DOHH2 (cell line): ENCODE measurements around the gene CSF3.

Source experiments
- H3F3A ChIP-seq: fragments of 200-600 bp; sonication (generic), shearing (Covaris generic); 2 replicates; pipeline ENCODE4 v1.6.0; 2016; ENCODE audit warnings: antibody characterized with exemption, mild to moderate bottlenecking; ENCODE audit not compliant: control insufficient read depth, insufficient read depth
- H3K27ac ChIP-seq: fragments of 200-600 bp; sonication (generic); 2 replicates; pipeline ENCODE4 v1.5.1; 2014; ENCODE audit warnings: low read depth, mild to moderate bottlenecking, low read length, moderate library complexity
- H3K27me3 ChIP-seq: fragments of 200-600 bp; sonication (generic); 2 replicates; pipeline ENCODE4 v1.6.1; 2014; ENCODE audit warnings: mild to moderate bottlenecking, low read length, mixed read lengths; ENCODE audit not compliant: control insufficient read depth
- H3K36me3 ChIP-seq: fragments of 200-600 bp; sonication (generic); 2 replicates; pipeline ENCODE4 v1.6.1; 2014; ENCODE audit warnings: mild to moderate bottlenecking, low read length, moderate library complexity, mixed read lengths; ENCODE audit not compliant: control insufficient read depth
- H3K4me1 ChIP-seq: fragments of 200-600 bp; sonication (generic); 2 replicates; pipeline ENCODE4 v1.6.1; 2014; ENCODE audit warnings: mild to moderate bottlenecking, low read length, mixed read lengths; ENCODE audit not compliant: control insufficient read depth
- H3K4me2 ChIP-seq: fragments of 200-600 bp; sonication (generic); 2 replicates; pipeline ENCODE4 v1.6.0; 2014; ENCODE audit warnings: mild to moderate bottlenecking, low read length, moderate library complexity
- H3K4me3 ChIP-seq: fragments of 200-600 bp; sonication (generic); 2 replicates; pipeline ENCODE4 v1.5.1; 2014; ENCODE audit warnings: mild to moderate bottlenecking, low read length, mixed read lengths
- H3K79me2 ChIP-seq: fragments of 200-600 bp; sonication (generic); 2 replicates; pipeline ENCODE4 v1.6.1; 2014; ENCODE audit warnings: mild to moderate bottlenecking, low read length, mixed read lengths; ENCODE audit not compliant: control insufficient read depth
- H3K9me2 ChIP-seq: fragments of 200-600 bp; sonication (generic); replicated peaks from 2 replicates; pipeline ENCODE4 v1.6.1; 2014; ENCODE audit warnings: mild to moderate bottlenecking, low read length, mixed read lengths; ENCODE audit not compliant: control insufficient read depth
- H3K9me3 ChIP-seq: fragments of 200-600 bp; sonication (generic); 2 replicates; pipeline ENCODE4 v1.6.1; 2014; ENCODE audit warnings: antibody characterized with exemption, low read length, mixed read lengths; ENCODE audit not compliant: control insufficient read depth, insufficient read depth
- H4K20me1 ChIP-seq: fragments of 200-600 bp; sonication (generic); 2 replicates; pipeline ENCODE4 v1.6.0; 2014; ENCODE audit warnings: low read depth, mild to moderate bottlenecking, antibody characterized with exemption, low read length, moderate library complexity; ENCODE audit not compliant: control insufficient read depth, insufficient read depth
- EZH2phosphoT487 ChIP-seq: fragments of 200-600 bp; sonication (generic); IDR thresholded peaks from 2 replicates; pipeline ENCODE4 v1.6.1; 2017; ENCODE audit warnings: borderline replicate concordance, mild to moderate bottlenecking, antibody characterized with exemption, low read length, moderate library complexity, mixed read lengths
- TF ChIP-seq, protein P1 (sequence below): fragments of 200-600 bp; sonication (generic); IDR thresholded peaks from one replicate; pipeline ENCODE4 v1.5.1; 2014; ENCODE audit warnings: antibody characterized with exemption, mild to moderate bottlenecking, low read depth, low read length; ENCODE audit not compliant: poor library complexity, severe bottlenecking

Gene CSF3

DNA sequence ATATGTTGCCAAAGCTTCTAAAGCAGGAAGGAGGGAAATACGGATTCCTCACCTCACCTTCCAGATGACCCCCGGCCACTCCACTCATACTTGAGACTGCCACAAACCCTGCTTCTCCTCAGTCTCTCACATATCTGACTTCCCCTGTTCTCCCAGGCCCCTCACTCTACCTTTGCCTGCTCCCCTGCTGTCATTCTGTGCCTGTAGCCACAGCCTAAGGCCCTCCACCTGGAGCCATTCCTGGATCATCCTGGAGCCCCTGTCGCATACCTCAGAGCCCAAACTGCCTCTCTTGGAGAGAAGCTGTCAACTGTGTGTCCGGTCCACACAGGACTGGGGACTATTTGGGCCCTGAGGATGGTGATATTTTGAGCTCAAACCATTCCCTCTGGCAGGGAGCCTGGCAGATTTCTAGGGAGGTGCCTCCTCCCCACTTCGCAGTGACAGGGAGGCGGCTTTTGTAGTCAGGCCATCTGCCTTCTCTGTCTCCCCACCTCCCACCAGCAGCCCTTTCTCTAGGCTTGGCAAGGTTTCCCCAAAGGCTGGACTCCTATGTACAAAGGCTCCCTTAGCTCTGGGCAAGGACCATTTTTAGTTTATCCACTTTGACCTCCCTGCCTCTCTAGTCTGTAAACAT is 41.3 kb downstream of the CSF3 start:
- H3K36me3 ChIP-seq, result peaks cover 11% of the 10 kb centered on the region
- no peaks in the 10 kb centered on the region for H3F3A ChIP-seq
- no peaks in the 10 kb centered on the region for H4K20me1 ChIP-seq
- H3K9me2 ChIP-seq, result no peaks in the 10 kb centered on the region
- H3K27me3 ChIP-seq, result peaks cover 29% of the 10 kb centered on the region
- no peak overlapping the region for H3K4me3 ChIP-seq
- H3K4me1 ChIP-seq, result peaks cover 12% of the 10 kb centered on the region
- peaks cover 17% of the 10 kb centered on the region for H3K79me2 ChIP-seq
- no peaks in the 10 kb centered on the region for H3K9me3 ChIP-seq
- TF ChIP-seq, protein P1, sequence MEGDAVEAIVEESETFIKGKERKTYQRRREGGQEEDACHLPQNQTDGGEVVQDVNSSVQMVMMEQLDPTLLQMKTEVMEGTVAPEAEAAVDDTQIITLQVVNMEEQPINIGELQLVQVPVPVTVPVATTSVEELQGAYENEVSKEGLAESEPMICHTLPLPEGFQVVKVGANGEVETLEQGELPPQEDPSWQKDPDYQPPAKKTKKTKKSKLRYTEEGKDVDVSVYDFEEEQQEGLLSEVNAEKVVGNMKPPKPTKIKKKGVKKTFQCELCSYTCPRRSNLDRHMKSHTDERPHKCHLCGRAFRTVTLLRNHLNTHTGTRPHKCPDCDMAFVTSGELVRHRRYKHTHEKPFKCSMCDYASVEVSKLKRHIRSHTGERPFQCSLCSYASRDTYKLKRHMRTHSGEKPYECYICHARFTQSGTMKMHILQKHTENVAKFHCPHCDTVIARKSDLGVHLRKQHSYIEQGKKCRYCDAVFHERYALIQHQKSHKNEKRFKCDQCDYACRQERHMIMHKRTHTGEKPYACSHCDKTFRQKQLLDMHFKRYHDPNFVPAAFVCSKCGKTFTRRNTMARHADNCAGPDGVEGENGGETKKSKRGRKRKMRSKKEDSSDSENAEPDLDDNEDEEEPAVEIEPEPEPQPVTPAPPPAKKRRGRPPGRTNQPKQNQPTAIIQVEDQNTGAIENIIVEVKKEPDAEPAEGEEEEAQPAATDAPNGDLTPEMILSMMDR, result no peak
- TF ChIP-seq EZH2phosphoT487, result no peak
- no peak overlapping the region for H3K4me2 ChIP-seq
- no peak overlapping the region for H3K27ac ChIP-seq

DNA sequence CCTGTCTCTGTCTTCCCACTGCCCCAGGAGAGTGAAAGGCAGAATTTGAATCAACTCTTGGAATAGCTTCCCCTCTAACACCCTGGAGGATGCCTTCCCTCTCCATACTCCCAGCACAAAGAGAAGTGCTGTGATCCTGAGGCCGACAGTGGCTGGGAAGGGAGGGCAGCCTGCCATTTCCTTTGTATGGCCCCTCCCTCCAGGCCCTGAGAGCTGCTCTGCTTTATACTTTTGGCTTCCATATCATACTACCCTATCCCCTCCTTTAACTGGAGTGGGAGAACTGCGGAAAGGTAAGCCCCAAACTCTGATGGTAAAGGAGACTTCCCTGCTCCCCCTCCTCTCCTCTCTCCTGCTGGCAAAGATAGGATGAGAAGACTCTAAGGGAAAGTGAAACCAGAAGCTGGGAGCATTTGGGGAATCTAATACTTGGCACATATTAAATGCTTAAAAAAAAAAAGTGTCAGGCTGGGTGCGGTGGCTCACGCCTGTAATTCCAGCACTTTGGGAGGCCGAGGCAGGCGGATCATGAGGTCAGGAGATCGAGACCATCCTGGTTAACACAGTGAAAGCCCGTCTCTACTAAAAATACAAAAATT is 43.0 kb downstream of the CSF3 start:
- peaks cover 18% of the 10 kb centered on the region for H3K4me1 ChIP-seq
- no peaks in the 10 kb centered on the region for H3K9me3 ChIP-seq
- TF ChIP-seq EZH2phosphoT487, result no peak
- TF ChIP-seq, protein P1, result no peak
- no peaks in the 10 kb centered on the region for H3F3A ChIP-seq
- H3K79me2 ChIP-seq, result peaks cover 10% of the 10 kb centered on the region
- no peaks in the 10 kb centered on the region for H3K36me3 ChIP-seq
- no peaks in the 10 kb centered on the region for H4K20me1 ChIP-seq
- no peak overlapping the region for H3K27ac ChIP-seq
- H3K4me2 ChIP-seq, result no peak overlapping the region
- H3K27me3 ChIP-seq, result peaks cover 43% of the 10 kb centered on the region
- no peak overlapping the region for H3K4me3 ChIP-seq
- H3K9me2 ChIP-seq, result no peaks in the 10 kb centered on the region

DNA sequence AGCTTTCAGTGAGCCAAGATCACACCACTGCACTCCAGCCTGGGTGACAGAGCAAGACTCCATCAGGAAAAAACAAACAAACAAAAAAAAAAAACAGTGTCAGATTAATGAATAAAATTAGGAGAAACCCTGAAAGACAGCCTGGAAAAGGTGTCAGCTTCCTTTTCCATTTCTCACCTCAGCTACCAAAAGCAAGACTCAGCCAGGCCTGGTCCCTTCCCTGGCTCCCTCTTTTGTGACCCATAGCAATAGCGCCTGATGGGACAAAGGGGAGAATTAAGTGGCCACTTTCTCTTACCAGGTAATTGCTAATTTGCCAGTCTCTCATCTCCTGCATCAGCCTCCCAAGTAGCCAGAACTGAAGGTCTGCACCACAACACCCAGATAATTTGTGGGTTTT is 43.6 kb downstream of the CSF3 start:
- Histone ChIP-seq H3K4me3 (no peak overlapping the region), H3K9me2 (no peaks in the 10 kb centered on the region), H3K36me3 (no peaks in the 10 kb centered on the region), H3K4me2 (no peak overlapping the region), H3K4me1 (peaks cover 22% of the 10 kb centered on the region), H3K9me3 (no peaks in the 10 kb centered on the region), H3K27ac (no peak overlapping the region), H4K20me1 (no peaks in the 10 kb centered on the region), H3K27me3 (peaks cover 48% of the 10 kb centered on the region), H3K79me2 (peaks cover 4% of the 10 kb centered on the region), H3F3A (no peaks in the 10 kb centered on the region)
- TF ChIP-seq, protein P1, result no peak
- no peak for TF ChIP-seq EZH2phosphoT487
